Mononuclear cell (primary cell): Measurements from ENCODE around the gene SRPK1. TPM values are rescaled to one million over a fixed set of nuclear protein-coding genes. Genes with fewer than 3 reads are reported as not detected.

Source experiments
- H3K27me3 ChIP-seq: 2 replicates; pipeline ENCODE4 v1.6.0; 2011; ENCODE audit warnings: low read length, control low read depth; ENCODE audit not compliant: insufficient read depth
- H3K4me1 ChIP-seq: 2 replicates; pipeline ENCODE4 v1.5.1; 2011; ENCODE audit warnings: mild to moderate bottlenecking, low read length, control low read depth; ENCODE audit not compliant: insufficient read depth
- H3K4me3 ChIP-seq: 2 replicates; pipeline ENCODE4 v1.5.1; 2011; ENCODE audit warnings: mild to moderate bottlenecking, low read length, moderate library complexity
- H3K9me3 ChIP-seq: 2 replicates; pipeline ENCODE4 v1.5.1; 2011; ENCODE audit warnings: low read depth, mild to moderate bottlenecking, control low read depth, low read length
- total RNA-seq: library from RNA; depleted of rRNA; stranded (reverse); fragments of >200 nt; gene quantifications from one replicate; pipeline ENCODE4 v1.2.3, GENCODE V29; 2012

The SRPK1 gene
- total RNA-seq, 1 donor = 70.7 TPM

- Histone ChIP-seq H3K4me1 (peaks cover 37% of the 10 kb centered on the region), H3K4me3 (no peak overlapping the region), H3K27me3 (no peaks in the 10 kb centered on the region), H3K9me3 (no peaks in the 10 kb centered on the region)
Observed at GRCh38 chr6:35833536-35833935, 87.4 kb downstream of the SRPK1 start.

- Histone ChIP-seq H3K27me3 (no peaks in the 10 kb centered on the region), H3K9me3 (no peaks in the 10 kb centered on the region), H3K4me3 (no peak overlapping the region), H3K4me1 (peaks cover 31% of the 10 kb centered on the region)
Observed at GRCh38 chr6:35831257-35832007, 89.5 kb downstream of the SRPK1 start.

GRCh38 chr6:35829306-35829705, 91.6 kb downstream of the SRPK1 start:
- Histone ChIP-seq H3K4me1 (peaks cover 13% of the 10 kb centered on the region), H3K27me3 (no peaks in the 10 kb centered on the region), H3K4me3 (no peak overlapping the region), H3K9me3 (no peaks in the 10 kb centered on the region)

- Histone ChIP-seq H3K27me3 (no peaks in the 10 kb centered on the region), H3K4me1 (no peaks in the 10 kb centered on the region), H3K9me3 (no peaks in the 10 kb centered on the region), H3K4me3 (no peak overlapping the region)
Observed at GRCh38 chr6:35824552-35825192, 96.2 kb downstream of the SRPK1 start.

- H3K27me3 ChIP-seq = no peaks in the 10 kb centered on the region
- no peaks in the 10 kb centered on the region for H3K4me1 ChIP-seq
- H3K9me3 ChIP-seq = no peaks in the 10 kb centered on the region
- H3K4me3 ChIP-seq = no peak overlapping the region
Observed at GRCh38 chr6:35823601-35824000, 97.3 kb downstream of the SRPK1 start.

- H3K27me3 ChIP-seq = no peaks in the 10 kb centered on the region
- H3K4me1 ChIP-seq = no peaks in the 10 kb centered on the region
- H3K4me3 ChIP-seq = no peak overlapping the region
- peaks cover 6% of the 10 kb centered on the region for H3K9me3 ChIP-seq
Observed at GRCh38 chr6:35817515-35817914, 103.4 kb downstream of the SRPK1 start.

GRCh38 chr6:35811699-35811995, 109.3 kb downstream of the SRPK1 start:
- H3K4me3 ChIP-seq = no peak overlapping the region
- no peaks in the 10 kb centered on the region for H3K9me3 ChIP-seq
- peaks cover 3% of the 10 kb centered on the region for H3K27me3 ChIP-seq
- H3K4me1 ChIP-seq = peaks cover 4% of the 10 kb centered on the region

- peaks cover 3% of the 10 kb centered on the region for H3K27me3 ChIP-seq
- no peak overlapping the region for H3K4me3 ChIP-seq
- peaks cover 4% of the 10 kb centered on the region for H3K4me1 ChIP-seq
- H3K9me3 ChIP-seq = no peaks in the 10 kb centered on the region
Observed at GRCh38 chr6:35810971-35811698, 109.8 kb downstream of the SRPK1 start.

- peaks cover 11% of the 10 kb centered on the region for H3K4me1 ChIP-seq
- H3K27me3 ChIP-seq = peaks cover 11% of the 10 kb centered on the region
- no peak overlapping the region for H3K4me3 ChIP-seq
- no peaks in the 10 kb centered on the region for H3K9me3 ChIP-seq
Observed at GRCh38 chr6:35809809-35810208, 111.1 kb downstream of the SRPK1 start.

GRCh38 chr6:35808688-35809087, 112.2 kb downstream of the SRPK1 start:
- H3K9me3 ChIP-seq = no peaks in the 10 kb centered on the region
- H3K27me3 ChIP-seq = peaks cover 11% of the 10 kb centered on the region
- no peak overlapping the region for H3K4me3 ChIP-seq
- H3K4me1 ChIP-seq = peaks cover 11% of the 10 kb centered on the region

GRCh38 chr6:35804996-35805736, 115.7 kb downstream of the SRPK1 start, which contains the start of gene LHFPL5:
Gene LHFPL5, plus strand, starts transcription at chr6:35805352. Its CDS starts 319 bp downstream, at chr6:35805671.
- Histone ChIP-seq H3K9me3 (no peaks in the 10 kb centered on the region), H3K4me3 (no peak within 1 kb of the TSS), H3K27me3 (peaks cover 11% of the 10 kb centered on the region), H3K4me1 (peaks cover 10% of the 10 kb centered on the region)

- peaks cover 7% of the 10 kb centered on the region for H3K4me1 ChIP-seq
- no peaks in the 10 kb centered on the region for H3K9me3 ChIP-seq
- H3K4me3 ChIP-seq = no peak overlapping the region
- peaks cover 7% of the 10 kb centered on the region for H3K27me3 ChIP-seq
Observed at GRCh38 chr6:35801148-35801547, 119.8 kb downstream of the SRPK1 start.

GRCh38 chr6:35798706-35799105, 122.2 kb downstream of the SRPK1 start:
- Histone ChIP-seq H3K9me3 (no peaks in the 10 kb centered on the region), H3K4me3 (no peak overlapping the region), H3K27me3 (no peaks in the 10 kb centered on the region), H3K4me1 (no peaks in the 10 kb centered on the region)

GRCh38 chr6:35797837-35798526, 122.9 kb downstream of the SRPK1 start:
- Histone ChIP-seq H3K4me1 (no peaks in the 10 kb centered on the region), H3K4me3 (no peak overlapping the region), H3K9me3 (no peaks in the 10 kb centered on the region), H3K27me3 (no peaks in the 10 kb centered on the region)
